Prostate gland (tissue), 2 donors: ENCODE measurements around the gene STRIP1.
"Not testable (repeated sequence)": the region's sequence is repeated elsewhere in the genome, so short reads cannot be mapped to it uniquely, and the experiment has no call there.

ENCODE experiments used
- POLR2A ChIP-seq: fragments of 450-650 bp; IDR thresholded peaks from one replicate; pipeline ENCODE4 v1.6.1; 2016; ENCODE audit warnings: antibody characterized with exemption, mild to moderate bottlenecking
- TF ChIP-seq, protein P1 (sequence below), 4 experiments: fragments of 200-600 bp in 2 of 4; fragments of 450-650 bp in 2 of 4; sonication (generic) in 2 of 4; IDR thresholded peaks; 1 replicate in 3 of 4; 2 replicates in 1 of 4; pipeline ENCODE4 v1.5.1; 2016 to 2019; ENCODE audit warnings: antibody characterized with exemption in 4 of 4, mild to moderate bottlenecking in 2 of 4, moderate library complexity in 2 of 4

DNA sequence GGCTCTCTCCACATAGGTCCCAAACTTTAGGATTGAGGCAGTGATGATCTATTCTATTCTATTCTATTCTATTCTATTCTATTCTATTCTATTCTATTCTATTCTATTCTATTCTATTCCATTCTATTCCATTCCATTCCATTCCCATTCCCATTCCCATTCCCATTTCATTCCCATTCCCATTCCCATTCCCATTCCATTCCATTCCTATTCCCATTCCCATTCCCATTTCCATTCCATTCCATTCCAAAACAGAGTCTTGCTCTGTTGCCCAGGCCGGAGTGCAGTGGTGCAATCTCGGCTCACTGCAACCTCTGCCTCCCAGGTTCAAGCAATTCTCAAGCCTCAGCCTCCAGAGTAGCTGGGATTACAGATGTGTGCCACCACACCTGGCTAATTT lies 45.6 kb downstream of the STRIP1 start:
- TF ChIP-seq, protein P1, sequence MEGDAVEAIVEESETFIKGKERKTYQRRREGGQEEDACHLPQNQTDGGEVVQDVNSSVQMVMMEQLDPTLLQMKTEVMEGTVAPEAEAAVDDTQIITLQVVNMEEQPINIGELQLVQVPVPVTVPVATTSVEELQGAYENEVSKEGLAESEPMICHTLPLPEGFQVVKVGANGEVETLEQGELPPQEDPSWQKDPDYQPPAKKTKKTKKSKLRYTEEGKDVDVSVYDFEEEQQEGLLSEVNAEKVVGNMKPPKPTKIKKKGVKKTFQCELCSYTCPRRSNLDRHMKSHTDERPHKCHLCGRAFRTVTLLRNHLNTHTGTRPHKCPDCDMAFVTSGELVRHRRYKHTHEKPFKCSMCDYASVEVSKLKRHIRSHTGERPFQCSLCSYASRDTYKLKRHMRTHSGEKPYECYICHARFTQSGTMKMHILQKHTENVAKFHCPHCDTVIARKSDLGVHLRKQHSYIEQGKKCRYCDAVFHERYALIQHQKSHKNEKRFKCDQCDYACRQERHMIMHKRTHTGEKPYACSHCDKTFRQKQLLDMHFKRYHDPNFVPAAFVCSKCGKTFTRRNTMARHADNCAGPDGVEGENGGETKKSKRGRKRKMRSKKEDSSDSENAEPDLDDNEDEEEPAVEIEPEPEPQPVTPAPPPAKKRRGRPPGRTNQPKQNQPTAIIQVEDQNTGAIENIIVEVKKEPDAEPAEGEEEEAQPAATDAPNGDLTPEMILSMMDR (IDR thresholded peaks at IDR 0.05) = not testable (repeated sequence)
- not testable (repeated sequence) for TF ChIP-seq POLR2A
